Peyer's patch (tissue), 4 donors: ENCODE results near the gene S100A3. TPM values are rescaled to one million over a fixed set of nuclear protein-coding genes. Genes with fewer than 3 reads are reported as not detected.
A peak's percentile ranks its signal among the peaks of the same experiment; 100 is the strongest.

Experiments
- DNase-seq, 3 donors: peaks; one replicate each; pipeline ENCODE4 v3.0.0-alpha.2; 2017 to 2019
- H3K27ac ChIP-seq, 4 donors: fragments of 200-600 bp; sonication (generic); one replicate each; pipeline ENCODE4 v1.5.1; 2016 to 2019
- H3K27me3 ChIP-seq, 2 donors: fragments of 200-600 bp; sonication (generic); one replicate each; pipeline ENCODE4 v1.5.1; 2019
- H3K36me3 ChIP-seq, 3 donors: fragments of 200-600 bp; sonication (generic); one replicate each; pipeline ENCODE4 v1.5.1; 2016 to 2019
- H3K4me1 ChIP-seq, 4 donors: fragments of 200-600 bp; sonication (generic); one replicate each; pipeline ENCODE4 v1.5.1; 2016 to 2019
- H3K4me3 ChIP-seq, 4 donors: fragments of 200-600 bp; sonication (generic); 1 replicate in 3 of 4; 2 replicates in 1 of 4; pipeline ENCODE4 v1.5.1; 2016 to 2019; ENCODE audit warnings: mild to moderate bottlenecking in 1 of 4
- H3K9me3 ChIP-seq, 4 donors: fragments of 200-600 bp; sonication (generic); one replicate each; pipeline ENCODE4 v1.5.1; 2016 to 2019; ENCODE audit warnings: mild to moderate bottlenecking in 1 of 4
- CTCF ChIP-seq, 6 experiments: fragments of 450-650 bp in 4 of 6; fragments of 200-600 bp in 2 of 6; sonication (generic) in 1 of 6; IDR thresholded peaks; one replicate each; pipeline ENCODE4 v1.5.1; 2017 to 2019; ENCODE audit warnings: antibody characterized with exemption in 6 of 6, mild to moderate bottlenecking in 3 of 6, moderate library complexity in 1 of 6
- POLR2A ChIP-seq, 2 donors: fragments of 450-650 bp; IDR thresholded peaks; one replicate each; pipeline ENCODE4 v1.5.1; 2017; ENCODE audit warnings: antibody characterized with exemption in 2 of 2, mild to moderate bottlenecking in 2 of 2, moderate library complexity in 2 of 2
- total RNA-seq, 4 donors: library from RNA; depleted of rRNA; stranded (reverse); fragments of >200 nt; gene quantifications; one replicate each; pipeline ENCODE4 v1.1.0, GENCODE V29; 2016

S100A3 gene
- total RNA-seq, 4 donors from 2014 or later: not detected

GRCh38 chr1:153571706-153572105 is 22.6 kb upstream of the S100A3 start:
- H3K27ac ChIP-seq: no peak overlapping the region
- H3K9me3 ChIP-seq: no peaks in the 10 kb centered on the region

GRCh38 chr1:153570874-153571273 is 21.8 kb upstream of the S100A3 start:
- H3K27ac ChIP-seq: peak overlapping the region in 1 of 4 donors; percentile 7
- peaks cover 8 to 40% (median 13%) of the 10 kb centered on the region in 4 donors for H3K4me1 ChIP-seq
- H3K4me3 ChIP-seq: no peak overlapping the region
- no peaks in the 10 kb centered on the region for H3K27me3 ChIP-seq
- no peaks in the 10 kb centered on the region for H3K9me3 ChIP-seq
- TF ChIP-seq POLR2A (IDR thresholded peaks at IDR 0.05): no peak
- no peak for TF ChIP-seq CTCF (IDR thresholded peaks at IDR 0.05)
- H3K36me3 ChIP-seq: no peaks in the 10 kb centered on the region
- DNase-seq: peak in 2 of 3 donors; percentile 53 to 67

More at GRCh38 chr1:153571706-153572105, 22.6 kb upstream of the S100A3 start:
- DNase-seq: no peak
- Histone ChIP-seq H3K27me3 (no peaks in the 10 kb centered on the region), H3K4me3 (no peak overlapping the region), H3K4me1 (peaks cover 1 to 31% (median 5%) of the 10 kb centered on the region in 4 donors), H3K36me3 (no peaks in the 10 kb centered on the region)
- TF ChIP-seq POLR2A (IDR thresholded peaks at IDR 0.05) (no peak), CTCF (IDR thresholded peaks at IDR 0.05) (no peak)

GRCh38 chr1:153569465-153569864 is 20.4 kb upstream of the S100A3 start:
- Histone ChIP-seq H3K27me3 (no peaks in the 10 kb centered on the region), H3K4me3 (no peak overlapping the region), H3K27ac (no peak overlapping the region), H3K4me1 (peaks cover 12 to 47% (median 19%) of the 10 kb centered on the region in 4 donors), H3K36me3 (no peaks in the 10 kb centered on the region), H3K9me3 (no peaks in the 10 kb centered on the region)
- DNase-seq: no peak
- TF ChIP-seq POLR2A (IDR thresholded peaks at IDR 0.05) (no peak), CTCF (IDR thresholded peaks at IDR 0.05) (no peak)

GRCh38 chr1:153568367-153569099 is 19.5 kb upstream of the S100A3 start:
- peak; percentile 78 to 94 (median 94) for DNase-seq
- Histone ChIP-seq H3K9me3 (no peaks in the 10 kb centered on the region), H3K4me1 (peaks cover 12 to 47% (median 19%) of the 10 kb centered on the region in 4 donors), H3K36me3 (no peaks in the 10 kb centered on the region), H3K27ac (peak overlapping the region; percentile 69 to 95 (median 86)), H3K27me3 (no peaks in the 10 kb centered on the region), H3K4me3 (peak overlapping the region in 2 of 4 donors; percentile 24 to 28)
- TF ChIP-seq CTCF (IDR thresholded peaks at IDR 0.05): peak; percentile 97 to 99 (median 98)
- no peak for TF ChIP-seq POLR2A (IDR thresholded peaks at IDR 0.05)

- TF ChIP-seq CTCF (IDR thresholded peaks at IDR 0.05): no peak
- Histone ChIP-seq H3K4me1 (peaks cover 12 to 44% (median 19%) of the 10 kb centered on the region in 4 donors), H3K4me3 (peak overlapping the region in 1 of 4 donors; percentile 24)
These were observed 18.7 kb upstream of the S100A3 start for GRCh38 chr1:153567621-153568366.

More at GRCh38 chr1:153567621-153568366, 18.7 kb upstream of the S100A3 start:
- no peak for DNase-seq
- H3K9me3 ChIP-seq: no peaks in the 10 kb centered on the region
- H3K27ac ChIP-seq: peak overlapping the region; percentile 69 to 95 (median 86)
- H3K27me3 ChIP-seq: no peaks in the 10 kb centered on the region
- H3K36me3 ChIP-seq: no peaks in the 10 kb centered on the region
